HepG2 (cell line): ENCODE measurements around the gene BCAS1. TPM values are rescaled to one million over a fixed set of nuclear protein-coding genes. Genes with fewer than 3 reads are reported as not detected.

Experiments
- ATAC-seq: fragments of 200-7000 bp; cut with Tn5 transposase; 3 replicates; pipeline ENCODE4 v1.9.1; 2020; ENCODE audit warnings: mild to moderate bottlenecking, moderate library complexity
- BruUV-seq: library from RNA; stranded (reverse); fragments of 400-500 nt; replicated peaks from 2 replicates; lab custom pipeline; 2021; lab: Mats Ljungman, UMichigan
- CTCF ChIA-PET: fragments of 300-600 bp; formaldehyde crosslinking; extraction: SDS; loops from one replicate; lab custom pipeline; 2021; ENCODE audit warnings: low total read pairs, inconsistent platforms, low intra/inter-chr PET ratio; lab: Yijun Ruan, JAX
- POLR2A ChIA-PET: fragments of 350-600 bp; sonication (Branson Sonifier 250); formaldehyde crosslinking; loops from one replicate; lab custom pipeline; 2020; ENCODE audit warnings: antibody characterized with exemption, inconsistent platforms; lab: Yijun Ruan, JAX
- DNase-seq: peaks from one replicate; pipeline ENCODE4 v3.0.0-alpha.2; 2015; ENCODE audit warnings: low spot score
- FAIRE-seq: peaks from 3 replicates; lab custom pipeline; 2011; peaks lifted over from hg19 to GRCh38; lab: Jason Lieb, UNC
- H2AFZ ChIP-seq: one replicate; pipeline ENCODE4 v1.6.1; 2011; ENCODE audit warnings: low read length, inconsistent platforms
- H3K27ac ChIP-seq: fragments of 300-600 bp; 3 replicates; pipeline ENCODE4 v1.8.0; 2011; ENCODE audit warnings: mixed run types, mild to moderate bottlenecking, mixed read lengths, low read length, inconsistent platforms; ENCODE audit not compliant: insufficient read depth; ENCODE audit errors: extremely low read length
- H3K27me3 ChIP-seq, 2 experiments: fragments of 200-600 bp in 1 of 2; 2 replicates in 1 of 2; 3 replicates in 1 of 2; pipeline versions ENCODE4 v1.6.0 to v1.8.0; 2011; ENCODE audit warnings: low read length in 2 of 2, mild to moderate bottlenecking in 2 of 2, moderate library complexity in 2 of 2, inconsistent platforms in 1 of 2; ENCODE audit not compliant: insufficient read depth in 2 of 2, control insufficient read depth in 1 of 2
- H3K36me3 ChIP-seq, 2 experiments: fragments of 200-600 bp in 1 of 2; replicated peaks in 1 of 2; 2 replicates in 1 of 2; 3 replicates in 1 of 2; pipeline versions ENCODE4 v1.5.1 to v1.8.0; 2011; ENCODE audit warnings: low read length in 2 of 2, inconsistent platforms in 1 of 2; ENCODE audit not compliant: insufficient read depth in 2 of 2, control insufficient read depth in 1 of 2
- H3K4me1 ChIP-seq: 2 replicates; pipeline ENCODE4 v1.5.1; 2012; ENCODE audit warnings: low read length, inconsistent platforms; ENCODE audit not compliant: insufficient read depth
- H3K4me2 ChIP-seq: 2 replicates; pipeline ENCODE4 v1.6.0; 2011; ENCODE audit warnings: low read depth, low read length, inconsistent platforms
- H3K4me3 ChIP-seq, 3 experiments: fragments of 200-600 bp in 1 of 3; sonication (generic), shearing (Covaris generic) in 1 of 3; replicated peaks in 1 of 3; 2 replicates each; pipeline ENCODE4 v1.5.1; 2011 to 2016; ENCODE audit warnings: low read length in 3 of 3, inconsistent platforms in 2 of 3, low read depth in 2 of 3, mild to moderate bottlenecking in 2 of 3, control low read depth in 1 of 3, mixed read lengths in 1 of 3; ENCODE audit not compliant: insufficient read depth in 1 of 3
- H3K79me2 ChIP-seq: one replicate; pipeline ENCODE4 v1.6.1; 2011; ENCODE audit warnings: low read length, inconsistent platforms; ENCODE audit not compliant: insufficient read depth
- H3K9ac ChIP-seq: 2 replicates; pipeline ENCODE4 v1.6.0; 2011; ENCODE audit warnings: mild to moderate bottlenecking, low read depth, low read length, inconsistent platforms; ENCODE audit not compliant: insufficient read depth
- H3K9me3 ChIP-seq: 2 replicates; pipeline ENCODE4 v1.5.1; 2012; ENCODE audit warnings: mild to moderate bottlenecking, low read length
- H4K20me1 ChIP-seq: 2 replicates; pipeline ENCODE4 v1.6.0; 2011; ENCODE audit warnings: inconsistent platforms, mild to moderate bottlenecking, low read length, moderate library complexity; ENCODE audit not compliant: insufficient read depth
- CREB1 ChIP-seq, 2 experiments: fragments of 450-650 bp in 1 of 2; IDR thresholded peaks; 2 replicates each; pipeline ENCODE4 v1.6.1; 2016 to 2017; ENCODE audit warnings: control low read depth in 1 of 2, mild to moderate bottlenecking in 1 of 2, missing compliant biosample characterization in 1 of 2, missing genetic modification characterization in 1 of 2
- HMGA1 ChIP-seq: sonication (generic); formaldehyde crosslinking; conservative IDR thresholded peaks from 2 replicates; pipeline ENCODE4 v1.4.0; 2020; ENCODE audit warnings: missing genetic modification reagents
- MZF1 ChIP-seq: sonication (generic); formaldehyde crosslinking; IDR thresholded peaks from 2 replicates; pipeline ENCODE4 v1.8.1; 2023; ENCODE audit warnings: mild to moderate bottlenecking, missing genetic modification reagents, borderline replicate concordance
- SMARCC2 ChIP-seq: fragments of 450-650 bp; IDR thresholded peaks from 2 replicates; pipeline ENCODE4 v1.6.1; 2017; ENCODE audit warnings: antibody characterized with exemption, mild to moderate bottlenecking
- SOX6 ChIP-seq, 2 experiments: fragments of 450-650 bp in 1 of 2; sonication (generic) in 1 of 2; formaldehyde crosslinking in 1 of 2; IDR thresholded peaks; 2 replicates each; pipeline versions ENCODE4 v1.4.0 to v1.6.1; 2017 to 2020; ENCODE audit warnings: antibody characterized with exemption in 1 of 2, mild to moderate bottlenecking in 1 of 2, missing genetic modification reagents in 1 of 2
- TFDP1 ChIP-seq: IDR thresholded peaks from 2 replicates; pipeline ENCODE4 v1.6.1; 2016; ENCODE audit warnings: missing compliant biosample characterization, missing genetic modification reagents, borderline replicate concordance
- TMF1 ChIP-seq: sonication (generic); formaldehyde crosslinking; IDR thresholded peaks from 2 replicates; pipeline ENCODE4 v1.8.1; 2022; ENCODE audit warnings: low read depth, missing genetic modification reagents
- ZNF280D ChIP-seq: sonication (generic); formaldehyde crosslinking; IDR thresholded peaks from 2 replicates; pipeline ENCODE4 v1.5.1; 2020; ENCODE audit warnings: mild to moderate bottlenecking, missing genetic modification reagents
- ZNF33A ChIP-seq: sonication (generic); formaldehyde crosslinking; IDR thresholded peaks from 2 replicates; pipeline ENCODE4 v1.5.1; 2020; ENCODE audit warnings: missing genetic modification reagents, mild to moderate bottlenecking, moderate library complexity, borderline replicate concordance
- ZNF562 ChIP-seq: sonication (generic); formaldehyde crosslinking; IDR thresholded peaks from 2 replicates; pipeline ENCODE4 v1.8.0; 2022; ENCODE audit warnings: missing genetic modification reagents, borderline replicate concordance
- ZNF761 ChIP-seq: sonication (generic); formaldehyde crosslinking; conservative IDR thresholded peaks from 2 replicates; pipeline ENCODE4 v1.4.0; 2020; ENCODE audit warnings: mild to moderate bottlenecking, missing genetic modification reagents
- WGBS: methylation state at CpG from one replicate; pipeline ENCODE4 v1.1.6; 2017; ENCODE audit warnings: low lambda C conversion rate; 5-methylcytosine and 5-hydroxymethylcytosine counted together
- in situ Hi-C: cut with HindIII; loops from 2 replicates; pipeline ENCODE4 v1.10.0; 2017; ENCODE audit warnings: low pct_unique_long_range_greater_than_20kb; ENCODE audit not compliant: extremely low pct_ligation_motif_present
- intact Hi-C: fragments of 100-400 bp; cut with micrococcal nuclease; formaldehyde crosslinking; loops from one replicate; pipeline ENCODE4 v1.10.0; 2022; ENCODE audit not compliant: unreplicated experiment
- polyA plus RNA-seq, 8 experiments: library from polyadenylated mRNA; depleted of rRNA in 3 of 8; stranded (reverse) in 7 of 8; unstranded in 1 of 8; fragments of >200 nt; fragmentation: Illumina TruSeq in 4 of 8; extraction: Trizol in 4 of 8; gene quantifications; 2 replicates each; pipeline versions ENCODE4 v1.2.1 to v1.2.3, GENCODE V29; 2011 to 2016; ENCODE audit warnings: low read depth in 4 of 8, missing spikeins in 1 of 8, mixed read lengths in 1 of 8; ENCODE audit not compliant: insufficient read depth in 1 of 8
- total RNA-seq, 5 experiments: library from RNA; depleted of rRNA; stranded (reverse); fragments of >200 nt; fragmentation: Illumina TruSeq; extraction: Trizol; gene quantifications; 2 replicates each; pipeline ENCODE4 v1.2.3, GENCODE V29; 2016; ENCODE audit warnings: low read depth in 1 of 5

BCAS1 gene
- total and polyA plus RNA-seq, 2 of the 13 experiments (the other 11 are each of a cell fraction or from before 2014, with no cell fraction given): 0.55 to 0.91 TPM

GRCh38 chr20:53990003-53990402, 80.4 kb downstream of the BCAS1 start (continued):
- TF ChIP-seq TFDP1: no peak
- TF ChIP-seq ZNF33A (CRISPR knock-in tag): no peak
- TF ChIP-seq TMF1 (CRISPR knock-in tag): no peak
- no peak for TF ChIP-seq ZNF562
- no peak for TF ChIP-seq HMGA1 (CRISPR knock-in tag)
- TF ChIP-seq SMARCC2: no peak
- TF ChIP-seq ZNF280D: no peak

- WGBS: 43% methylated on average over 2 of the region's 2 CpGs
- H4K20me1 ChIP-seq: no peaks in the 10 kb centered on the region
- ChIA-PET POLR2A (no interaction called here), CTCF (no interaction called here)
- no peak overlapping the region for H3K4me3 ChIP-seq
- no peaks in the 10 kb centered on the region for H3K4me1 ChIP-seq
- no TSS peak for BruUV-seq
- H3K4me2 ChIP-seq: no peak overlapping the region
- H2AFZ ChIP-seq: no peak overlapping the region
- H3K27me3 ChIP-seq: no peaks in the 10 kb centered on the region
- TF ChIP-seq MZF1: no peak
- TF ChIP-seq SOX6 (IDR thresholded peaks at IDR 0.05): no peak
- TF ChIP-seq SOX6 (CRISPR knock-in tag; IDR thresholded peaks at IDR 0.05): no peak
- peak; percentile 26; the same call in 1 of the 2 replicates for TF ChIP-seq CREB1 (IDR thresholded peaks at IDR 0.05)
- TF ChIP-seq CREB1 (CRISPR knock-in tag; IDR thresholded peaks at IDR 0.05): no peak
- no peak for TF ChIP-seq ZNF761 (CRISPR knock-in tag)
- TF ChIP-seq, all 625 proteins: peak for 1
- Histone ChIP-seq H3K79me2 (no peaks in the 10 kb centered on the region), H3K9me3 (no peaks in the 10 kb centered on the region), H3K36me3 (no peaks in the 10 kb centered on the region), H3K27ac (no peak overlapping the region), H3K9ac (no peak overlapping the region)
- no peak for FAIRE-seq
- intact Hi-C loops: no loop called here
- in situ Hi-C loops: no loop called here
- no peak for DNase-seq
- no peak for ATAC-seq
Measured at GRCh38 chr20:53989401-53989800, 81.0 kb downstream of the BCAS1 start.
